ENCODE measurements around the gene AMFR. TPM values are rescaled to one million over a fixed set of nuclear protein-coding genes. Genes with fewer than 3 reads are reported as not detected.

AMFR gene
- total and polyA plus RNA-seq, 2 of the 13 experiments (the other 11 are each of a cell fraction or from before 2014, with no cell fraction given): 52.9 to 108 TPM

GRCh38 chr16:56356276-56357240 is 68.8 kb downstream of the AMFR start (continued):
- no peak for TF ChIP-seq ZBTB46 (CRISPR knock-in tag; IDR thresholded peaks at IDR 0.05; ENCODE audit: borderline replicate concordance)
- no peak for TF ChIP-seq ZBTB43 (CRISPR knock-in tag; conservative IDR thresholded peaks at IDR 0.05)
- TF ChIP-seq ZNF276 (CRISPR knock-in tag; IDR thresholded peaks at IDR 0.05; ENCODE audit: low read depth): peak; percentile 84; the same call in 1 of the 2 replicates
- TF ChIP-seq SALL2 (CRISPR knock-in tag; IDR thresholded peaks at IDR 0.05): no peak
- peak; percentile 71; the same call in 1 of the 2 replicates for TF ChIP-seq HOXA3 (CRISPR knock-in tag; IDR thresholded peaks at IDR 0.05)
- TF ChIP-seq SUZ12 (IDR thresholded peaks at IDR 0.05; ENCODE audit: low read depth, low read length): no peak
- TF ChIP-seq ATF6 (CRISPR knock-in tag; conservative IDR thresholded peaks at IDR 0.05): no peak
- TF ChIP-seq RARG (CRISPR knock-in tag; IDR thresholded peaks at IDR 0.05; ENCODE audit: low read depth): 0 out of 2 replicates have a peak, but pooled peaks have one; percentile 25
- TF ChIP-seq HBP1 (CRISPR knock-in tag; IDR thresholded peaks at IDR 0.05; ENCODE audit: low read depth): no peak
- no peak for TF ChIP-seq GABPA (IDR thresholded peaks at IDR 0.05; ENCODE audit: low read depth, low read length)
- peak; percentile 48; the same call in 1 of the 2 replicates for TF ChIP-seq GABPA (CRISPR knock-in tag; IDR thresholded peaks at IDR 0.05; ENCODE audit: low read depth)
- TF ChIP-seq MAF1 (CRISPR knock-in tag; IDR thresholded peaks at IDR 0.05; ENCODE audit: borderline replicate concordance): no peak
- peak; percentile 53; the same call in 1 of the 2 replicates for TF ChIP-seq GATAD1 (CRISPR knock-in tag; IDR thresholded peaks at IDR 0.05)
- TF ChIP-seq ZNF782 (CRISPR knock-in tag; IDR thresholded peaks at IDR 0.05; ENCODE audit: borderline replicate concordance): peak; percentile 66; the same call in 1 of the 2 replicates
- TF ChIP-seq PRDM4 (CRISPR knock-in tag; IDR thresholded peaks at IDR 0.05; ENCODE audit: borderline replicate concordance): peak; percentile 79; the same call in 1 of the 2 replicates
